ENCODE data around the gene AGBL3. TPM values are rescaled to one million over a fixed set of nuclear protein-coding genes. Genes with fewer than 3 reads are reported as not detected.

The AGBL3 gene
- total and polyA plus RNA-seq, 2 of the 8 experiments (the other 6 are each of a cell fraction or from before 2014, with no cell fraction given) = 1.1 to 1.9 TPM

- TF ChIP-seq E2F6 (IDR thresholded peaks at IDR 0.05) (no peak), SIRT6 (IDR thresholded peaks at IDR 0.05; ENCODE audit: low read length) (no peak), YY1 (IDR thresholded peaks at IDR 0.05; ENCODE audit: low read depth, low read length) (no peak)
These were observed 109.1 kb downstream of the AGBL3 start (continued) for GRCh38 chr7:135095450-135095849.

Measured in H1 (cell line).